WTC11 (cell line): ENCODE results near the gene DERL2. TPM values are rescaled to one million over a fixed set of nuclear protein-coding genes. Genes with fewer than 3 reads are reported as not detected.

Experiments used
- CREB1 ChIP-seq: sonication (generic); formaldehyde crosslinking; IDR thresholded peaks from 2 replicates; pipeline ENCODE4 v1.8.0; 2023; ENCODE audit warnings: mild to moderate bottlenecking, missing genetic modification reagents
- CREM ChIP-seq: sonication (generic); formaldehyde crosslinking; IDR thresholded peaks from 2 replicates; pipeline ENCODE4 v1.8.1; 2022; ENCODE audit warnings: mild to moderate bottlenecking, missing genetic modification reagents, moderate library complexity
- E2F5 ChIP-seq: sonication (generic); formaldehyde crosslinking; IDR thresholded peaks from 2 replicates; pipeline ENCODE4 v1.8.1; 2022; ENCODE audit warnings: mild to moderate bottlenecking, moderate library complexity, missing genetic modification reagents
- ESRRA ChIP-seq: sonication (generic); formaldehyde crosslinking; IDR thresholded peaks from 2 replicates; pipeline ENCODE4 v1.8.1; 2022; ENCODE audit warnings: mild to moderate bottlenecking, missing genetic modification reagents, borderline replicate concordance
- ETV6 ChIP-seq: sonication (generic); formaldehyde crosslinking; IDR thresholded peaks from 2 replicates; pipeline ENCODE4 v1.8.1; 2022; ENCODE audit warnings: mild to moderate bottlenecking, missing genetic modification reagents
- FOXK1 ChIP-seq: sonication (generic); formaldehyde crosslinking; IDR thresholded peaks from 2 replicates; pipeline ENCODE4 v1.8.0; 2022; ENCODE audit warnings: mild to moderate bottlenecking, moderate library complexity, missing genetic modification reagents
- FOXP1 ChIP-seq: sonication (generic); formaldehyde crosslinking; IDR thresholded peaks from 2 replicates; pipeline ENCODE4 v1.8.0; 2022; ENCODE audit warnings: missing genetic modification reagents, mild to moderate bottlenecking, moderate library complexity, borderline replicate concordance
- GABPB1 ChIP-seq: sonication (generic); formaldehyde crosslinking; IDR thresholded peaks from 2 replicates; pipeline ENCODE4 v1.8.1; 2023; ENCODE audit warnings: mild to moderate bottlenecking, missing genetic modification reagents
- HMGA2 ChIP-seq: fragments of 250-450 bp; sonication (Bioruptor Pico); IDR thresholded peaks from 2 replicates; pipeline ENCODE4 v1.4.0; 2021; ENCODE audit warnings: mild to moderate bottlenecking, moderate library complexity
- MAX ChIP-seq: sonication (generic); formaldehyde crosslinking; IDR thresholded peaks from 2 replicates; pipeline ENCODE4 v1.8.0; 2022; ENCODE audit warnings: mild to moderate bottlenecking, missing genetic modification reagents
- NFE2L1 ChIP-seq: sonication (generic); formaldehyde crosslinking; IDR thresholded peaks from 2 replicates; pipeline ENCODE4 v1.8.1; 2023; ENCODE audit warnings: missing genetic modification reagents
- NFYB ChIP-seq: sonication (generic); formaldehyde crosslinking; conservative IDR thresholded peaks from 2 replicates; pipeline ENCODE4 v1.8.0; 2022; ENCODE audit warnings: low read depth, missing genetic modification reagents
- NR3C1 ChIP-seq: sonication (generic); formaldehyde crosslinking; conservative IDR thresholded peaks from 2 replicates; pipeline ENCODE4 v1.8.1; 2023; ENCODE audit warnings: low read depth, mild to moderate bottlenecking, missing genetic modification reagents
- RORB ChIP-seq: fragments of 250-450 bp; sonication (Bioruptor Pico); IDR thresholded peaks from 2 replicates; pipeline ENCODE4 v1.9.0; 2021; ENCODE audit warnings: mild to moderate bottlenecking
- SP1 ChIP-seq: sonication (generic); formaldehyde crosslinking; conservative IDR thresholded peaks from 2 replicates; pipeline ENCODE4 v1.8.1; 2022; ENCODE audit warnings: missing genetic modification reagents
- TCF7 ChIP-seq: sonication (generic); formaldehyde crosslinking; IDR thresholded peaks from 2 replicates; pipeline ENCODE4 v1.8.0; 2022; ENCODE audit warnings: mild to moderate bottlenecking, low read depth, missing genetic modification reagents, moderate library complexity
- TP53 ChIP-seq: sonication (generic); formaldehyde crosslinking; IDR thresholded peaks from 2 replicates; pipeline ENCODE4 v1.8.1; 2023; ENCODE audit warnings: mild to moderate bottlenecking, missing genetic modification reagents
- USF1 ChIP-seq: sonication (generic); formaldehyde crosslinking; IDR thresholded peaks from 2 replicates; pipeline ENCODE4 v1.8.0; 2022; ENCODE audit warnings: mild to moderate bottlenecking, missing genetic modification reagents
- USF2 ChIP-seq: sonication (generic); formaldehyde crosslinking; IDR thresholded peaks from 2 replicates; pipeline ENCODE4 v1.8.1; 2023; ENCODE audit warnings: mild to moderate bottlenecking, missing genetic modification reagents, moderate library complexity
- ZNF219 ChIP-seq: sonication (generic); formaldehyde crosslinking; IDR thresholded peaks from 2 replicates; pipeline ENCODE4 v1.8.0; 2023; ENCODE audit warnings: missing genetic modification reagents, mild to moderate bottlenecking, borderline replicate concordance
- ZNF317 ChIP-seq: sonication (generic); formaldehyde crosslinking; IDR thresholded peaks from 2 replicates; pipeline ENCODE4 v1.8.1; 2023; ENCODE audit warnings: low read depth, mild to moderate bottlenecking, moderate library complexity, missing genetic modification reagents, borderline replicate concordance
- total RNA-seq: library from RNA; stranded (reverse); gene quantifications from 3 replicates; pipeline ENCODE4 v1.2.3, GENCODE V29; 2021
- TF ChIP-seq, protein P1 (sequence below): sonication (generic); formaldehyde crosslinking; IDR thresholded peaks from 2 replicates; pipeline ENCODE4 v1.8.1; 2023; ENCODE audit warnings: mild to moderate bottlenecking, missing genetic modification reagents, moderate library complexity
- TF ChIP-seq, protein P2 (sequence below): fragments of 250-450 bp; sonication (Bioruptor Pico); IDR thresholded peaks from 2 replicates; pipeline ENCODE4 v1.9.0; 2021; ENCODE audit warnings: moderate library complexity, mild to moderate bottlenecking, inconsistent platforms, borderline replicate concordance
- TF ChIP-seq, protein P3 (sequence below): fragments of 250-450 bp; sonication (Bioruptor Pico); IDR thresholded peaks from 2 replicates; pipeline ENCODE4 v1.9.0; 2021; ENCODE audit warnings: mild to moderate bottlenecking, borderline replicate concordance
- TF ChIP-seq, protein P4 (sequence below): sonication (generic); formaldehyde crosslinking; IDR thresholded peaks from 2 replicates; pipeline ENCODE4 v1.8.0; 2022; ENCODE audit warnings: mild to moderate bottlenecking, missing genetic modification reagents
- TF ChIP-seq, protein P5 (sequence below): sonication (generic); formaldehyde crosslinking; IDR thresholded peaks from 2 replicates; pipeline ENCODE4 v1.8.1; 2023; ENCODE audit warnings: mild to moderate bottlenecking, missing genetic modification reagents

Gene DERL2
- total RNA-seq, 1 experiment from 2014 or later = 47.1 TPM

DNA sequence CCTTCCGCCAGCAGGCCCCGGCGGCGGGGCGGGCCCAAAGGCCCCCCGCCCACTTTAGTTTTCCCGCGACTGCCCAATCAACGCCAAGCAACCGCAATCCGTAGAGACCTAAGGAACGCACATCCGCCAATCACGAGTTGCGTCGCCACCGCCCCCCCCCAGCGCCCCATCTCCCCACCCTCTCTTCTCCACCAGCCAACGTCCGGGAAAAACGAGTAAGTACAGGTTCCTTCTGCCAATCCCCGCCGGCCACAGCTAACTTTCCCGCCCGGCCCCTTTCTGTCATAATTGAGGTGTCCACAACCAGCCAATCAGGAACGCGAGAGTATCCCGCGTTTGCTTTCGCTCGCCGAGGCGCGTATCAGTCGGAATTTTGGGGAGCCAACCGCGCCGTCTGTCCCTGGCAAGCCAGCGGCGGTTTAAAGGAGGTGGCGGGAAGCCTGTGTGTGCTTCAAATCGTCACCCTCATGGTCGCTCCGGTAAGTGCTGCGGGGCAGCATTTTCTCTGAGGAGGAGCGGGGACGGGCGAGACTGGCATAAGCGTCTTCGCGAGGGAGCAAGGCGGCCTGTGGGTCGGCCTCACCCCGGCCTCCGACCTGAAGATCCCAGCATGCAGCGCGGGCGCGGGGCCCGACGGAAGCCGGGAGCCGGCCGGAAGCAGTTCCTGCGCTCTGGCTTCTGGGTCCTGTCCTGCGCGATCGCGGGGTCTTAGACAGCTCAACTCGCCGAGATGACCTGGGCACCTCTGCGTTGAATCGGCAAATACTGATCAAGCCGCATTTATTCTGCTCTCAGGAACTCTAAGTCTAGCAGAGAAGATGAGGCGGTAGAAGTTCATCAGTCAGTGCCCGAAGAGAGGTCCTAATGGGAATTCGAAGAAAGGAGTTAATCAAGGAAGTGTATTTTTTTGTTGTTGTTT lies 487 bp upstream of the DERL2 start, which contains the start of gene MIS12 (continued):
- TF ChIP-seq SP1 (CRISPR knock-in tag) (peak; percentile 65; the same call in 1 of the 2 replicates), RORB (CRISPR knock-in tag) (no peak), NFE2L1 (CRISPR knock-in tag) (peak; percentile 77; the same call in 1 of the 2 replicates), FOXP1 (CRISPR knock-in tag) (peak; percentile 95), GABPB1 (CRISPR knock-in tag) (peak; percentile 24; the same call in 1 of the 2 replicates), TCF7 (CRISPR knock-in tag) (peak; percentile 52; the same call in 1 of the 2 replicates), HMGA2 (CRISPR knock-in tag) (no peak), TP53 (CRISPR knock-in tag) (peak; percentile 68; the same call in 1 of the 2 replicates), MAX (CRISPR knock-in tag) (peak; percentile 83), FOXK1 (CRISPR knock-in tag) (no peak), ETV6 (CRISPR knock-in tag) (no peak), NFYB (peak; percentile 76), ZNF219 (no peak), E2F5 (CRISPR knock-in tag) (peak; percentile 45; the same call in 1 of the 2 replicates), USF1 (CRISPR knock-in tag) (peak; percentile 12), CREM (CRISPR knock-in tag) (peak; percentile 79), USF2 (CRISPR knock-in tag) (no peak), NR3C1 (CRISPR knock-in tag) (no peak), ZNF317 (CRISPR knock-in tag) (no peak), CREB1 (peak; percentile 7; the same call in 1 of the 2 replicates), ESRRA (CRISPR knock-in tag) (no peak)
- TF ChIP-seq, protein P1, sequence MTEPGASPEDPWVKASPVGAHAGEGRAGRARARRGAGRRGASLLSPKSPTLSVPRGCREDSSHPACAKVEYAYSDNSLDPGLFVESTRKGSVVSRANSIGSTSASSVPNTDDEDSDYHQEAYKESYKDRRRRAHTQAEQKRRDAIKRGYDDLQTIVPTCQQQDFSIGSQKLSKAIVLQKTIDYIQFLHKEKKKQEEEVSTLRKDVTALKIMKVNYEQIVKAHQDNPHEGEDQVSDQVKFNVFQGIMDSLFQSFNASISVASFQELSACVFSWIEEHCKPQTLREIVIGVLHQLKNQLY (CRISPR knock-in tag) = 0 out of 2 replicates have a peak, but pooled peaks have one; percentile 31
- TF ChIP-seq, protein P2, sequence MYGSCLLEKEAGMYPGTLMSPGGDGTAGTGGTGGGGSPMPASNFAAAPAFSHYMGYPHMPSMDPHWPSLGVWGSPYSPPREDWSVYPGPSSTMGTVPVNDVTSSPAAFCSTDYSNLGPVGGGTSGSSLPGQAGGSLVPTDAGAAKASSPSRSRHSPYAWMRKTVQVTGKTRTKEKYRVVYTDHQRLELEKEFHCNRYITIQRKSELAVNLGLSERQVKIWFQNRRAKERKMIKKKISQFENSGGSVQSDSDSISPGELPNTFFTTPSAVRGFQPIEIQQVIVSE (CRISPR knock-in tag) = no peak
- TF ChIP-seq, protein P3, sequence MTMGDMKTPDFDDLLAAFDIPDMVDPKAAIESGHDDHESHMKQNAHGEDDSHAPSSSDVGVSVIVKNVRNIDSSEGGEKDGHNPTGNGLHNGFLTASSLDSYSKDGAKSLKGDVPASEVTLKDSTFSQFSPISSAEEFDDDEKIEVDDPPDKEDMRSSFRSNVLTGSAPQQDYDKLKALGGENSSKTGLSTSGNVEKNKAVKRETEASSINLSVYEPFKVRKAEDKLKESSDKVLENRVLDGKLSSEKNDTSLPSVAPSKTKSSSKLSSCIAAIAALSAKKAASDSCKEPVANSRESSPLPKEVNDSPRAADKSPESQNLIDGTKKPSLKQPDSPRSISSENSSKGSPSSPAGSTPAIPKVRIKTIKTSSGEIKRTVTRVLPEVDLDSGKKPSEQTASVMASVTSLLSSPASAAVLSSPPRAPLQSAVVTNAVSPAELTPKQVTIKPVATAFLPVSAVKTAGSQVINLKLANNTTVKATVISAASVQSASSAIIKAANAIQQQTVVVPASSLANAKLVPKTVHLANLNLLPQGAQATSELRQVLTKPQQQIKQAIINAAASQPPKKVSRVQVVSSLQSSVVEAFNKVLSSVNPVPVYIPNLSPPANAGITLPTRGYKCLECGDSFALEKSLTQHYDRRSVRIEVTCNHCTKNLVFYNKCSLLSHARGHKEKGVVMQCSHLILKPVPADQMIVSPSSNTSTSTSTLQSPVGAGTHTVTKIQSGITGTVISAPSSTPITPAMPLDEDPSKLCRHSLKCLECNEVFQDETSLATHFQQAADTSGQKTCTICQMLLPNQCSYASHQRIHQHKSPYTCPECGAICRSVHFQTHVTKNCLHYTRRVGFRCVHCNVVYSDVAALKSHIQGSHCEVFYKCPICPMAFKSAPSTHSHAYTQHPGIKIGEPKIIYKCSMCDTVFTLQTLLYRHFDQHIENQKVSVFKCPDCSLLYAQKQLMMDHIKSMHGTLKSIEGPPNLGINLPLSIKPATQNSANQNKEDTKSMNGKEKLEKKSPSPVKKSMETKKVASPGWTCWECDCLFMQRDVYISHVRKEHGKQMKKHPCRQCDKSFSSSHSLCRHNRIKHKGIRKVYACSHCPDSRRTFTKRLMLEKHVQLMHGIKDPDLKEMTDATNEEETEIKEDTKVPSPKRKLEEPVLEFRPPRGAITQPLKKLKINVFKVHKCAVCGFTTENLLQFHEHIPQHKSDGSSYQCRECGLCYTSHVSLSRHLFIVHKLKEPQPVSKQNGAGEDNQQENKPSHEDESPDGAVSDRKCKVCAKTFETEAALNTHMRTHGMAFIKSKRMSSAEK = peak; percentile 74; the same call in 1 of the 2 replicates
- TF ChIP-seq, protein P4, sequence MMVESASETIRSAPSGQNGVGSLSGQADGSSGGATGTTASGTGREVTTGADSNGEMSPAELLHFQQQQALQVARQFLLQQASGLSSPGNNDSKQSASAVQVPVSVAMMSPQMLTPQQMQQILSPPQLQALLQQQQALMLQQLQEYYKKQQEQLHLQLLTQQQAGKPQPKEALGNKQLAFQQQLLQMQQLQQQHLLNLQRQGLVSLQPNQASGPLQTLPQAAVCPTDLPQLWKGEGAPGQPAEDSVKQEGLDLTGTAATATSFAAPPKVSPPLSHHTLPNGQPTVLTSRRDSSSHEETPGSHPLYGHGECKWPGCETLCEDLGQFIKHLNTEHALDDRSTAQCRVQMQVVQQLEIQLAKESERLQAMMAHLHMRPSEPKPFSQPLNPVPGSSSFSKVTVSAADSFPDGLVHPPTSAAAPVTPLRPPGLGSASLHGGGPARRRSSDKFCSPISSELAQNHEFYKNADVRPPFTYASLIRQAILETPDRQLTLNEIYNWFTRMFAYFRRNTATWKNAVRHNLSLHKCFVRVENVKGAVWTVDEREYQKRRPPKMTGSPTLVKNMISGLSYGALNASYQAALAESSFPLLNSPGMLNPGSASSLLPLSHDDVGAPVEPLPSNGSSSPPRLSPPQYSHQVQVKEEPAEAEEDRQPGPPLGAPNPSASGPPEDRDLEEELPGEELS (CRISPR knock-in tag) = peak; percentile 40; the same call in 1 of the 2 replicates
- TF ChIP-seq, protein P5, sequence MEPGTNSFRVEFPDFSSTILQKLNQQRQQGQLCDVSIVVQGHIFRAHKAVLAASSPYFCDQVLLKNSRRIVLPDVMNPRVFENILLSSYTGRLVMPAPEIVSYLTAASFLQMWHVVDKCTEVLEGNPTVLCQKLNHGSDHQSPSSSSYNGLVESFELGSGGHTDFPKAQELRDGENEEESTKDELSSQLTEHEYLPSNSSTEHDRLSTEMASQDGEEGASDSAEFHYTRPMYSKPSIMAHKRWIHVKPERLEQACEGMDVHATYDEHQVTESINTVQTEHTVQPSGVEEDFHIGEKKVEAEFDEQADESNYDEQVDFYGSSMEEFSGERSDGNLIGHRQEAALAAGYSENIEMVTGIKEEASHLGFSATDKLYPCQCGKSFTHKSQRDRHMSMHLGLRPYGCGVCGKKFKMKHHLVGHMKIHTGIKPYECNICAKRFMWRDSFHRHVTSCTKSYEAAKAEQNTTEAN (CRISPR knock-in tag) = peak; percentile 61; the same call in 1 of the 2 replicates
